ES-I3 (cell line): ENCODE data around the gene DDR2.
"Not testable (repeated sequence)": the region's sequence is repeated elsewhere in the genome, so short reads cannot be mapped to it uniquely, and the experiment has no call there.

Experiments
- H3K36me3 ChIP-seq: 2 replicates; pipeline ENCODE4 v1.6.1; 2013; ENCODE audit warnings: mild to moderate bottlenecking, low read length, control low read depth, moderate library complexity; ENCODE audit not compliant: insufficient read depth
- H3K4me1 ChIP-seq: 2 replicates; pipeline ENCODE4 v1.6.1; 2013; ENCODE audit warnings: mild to moderate bottlenecking, control low read depth, low read length; ENCODE audit not compliant: insufficient read depth
- H3K9ac ChIP-seq: 2 replicates; pipeline ENCODE4 v1.6.1; 2013; ENCODE audit warnings: low read depth, mild to moderate bottlenecking, low read length, moderate library complexity
- H3K9me3 ChIP-seq: 2 replicates; pipeline ENCODE4 v1.6.1; 2013; ENCODE audit warnings: mild to moderate bottlenecking, low read length, moderate library complexity; ENCODE audit not compliant: control insufficient read depth, insufficient read depth

Gene DDR2

GRCh38 chr1:162722036-162722435 lies 89.8 kb downstream of the DDR2 start:
- Histone ChIP-seq H3K4me1 (no peaks in the 10 kb centered on the region), H3K36me3 (no peaks in the 10 kb centered on the region), H3K9ac (no peak overlapping the region), H3K9me3 (no peaks in the 10 kb centered on the region)

GRCh38 chr1:162724583-162725120 lies 92.4 kb downstream of the DDR2 start:
- Histone ChIP-seq H3K9me3 (no peaks in the 10 kb centered on the region), H3K9ac (no peak overlapping the region), H3K36me3 (no peaks in the 10 kb centered on the region), H3K4me1 (no peaks in the 10 kb centered on the region)

GRCh38 chr1:162725301-162725837 lies 93.1 kb downstream of the DDR2 start:
- no peak overlapping the region for H3K9ac ChIP-seq
- H3K9me3 ChIP-seq: no peaks in the 10 kb centered on the region
- H3K36me3 ChIP-seq: no peaks in the 10 kb centered on the region
- no peaks in the 10 kb centered on the region for H3K4me1 ChIP-seq

GRCh38 chr1:162726555-162726954 lies 94.3 kb downstream of the DDR2 start:
- Histone ChIP-seq H3K36me3 (no peaks in the 10 kb centered on the region), H3K9me3 (no peaks in the 10 kb centered on the region), H3K4me1 (no peaks in the 10 kb centered on the region), H3K9ac (no peak overlapping the region)

GRCh38 chr1:162727493-162727892 lies 95.2 kb downstream of the DDR2 start:
- not testable (repeated sequence) for H3K9me3 ChIP-seq, H3K9ac ChIP-seq, H3K36me3 ChIP-seq, H3K4me1 ChIP-seq

GRCh38 chr1:162728573-162728972 lies 96.3 kb downstream of the DDR2 start:
- H3K36me3 ChIP-seq: no peaks in the 10 kb centered on the region
- H3K4me1 ChIP-seq: no peaks in the 10 kb centered on the region
- H3K9me3 ChIP-seq: no peaks in the 10 kb centered on the region
- H3K9ac ChIP-seq: no peak overlapping the region

GRCh38 chr1:162729195-162729774 lies 97.0 kb downstream of the DDR2 start:
- H3K9ac ChIP-seq, H3K4me1 ChIP-seq, H3K9me3 ChIP-seq, H3K36me3 ChIP-seq: not testable (repeated sequence)

GRCh38 chr1:162732094-162732493 lies 99.8 kb downstream of the DDR2 start:
- no peaks in the 10 kb centered on the region for H3K9me3 ChIP-seq
- H3K9ac ChIP-seq: no peak overlapping the region
- H3K4me1 ChIP-seq: no peaks in the 10 kb centered on the region
- H3K36me3 ChIP-seq: no peaks in the 10 kb centered on the region

GRCh38 chr1:162732566-162733335 lies 100.5 kb downstream of the DDR2 start:
- no peaks in the 10 kb centered on the region for H3K4me1 ChIP-seq
- no peaks in the 10 kb centered on the region for H3K9me3 ChIP-seq
- H3K36me3 ChIP-seq: no peaks in the 10 kb centered on the region
- H3K9ac ChIP-seq: no peak overlapping the region

- Histone ChIP-seq H3K36me3 (no peaks in the 10 kb centered on the region), H3K9ac (no peak overlapping the region), H3K9me3 (no peaks in the 10 kb centered on the region), H3K4me1 (no peaks in the 10 kb centered on the region)
These were observed 101.0 kb downstream of the DDR2 start for GRCh38 chr1:162733336-162733590.

GRCh38 chr1:162734047-162734446 lies 101.8 kb downstream of the DDR2 start:
- no peaks in the 10 kb centered on the region for H3K36me3 ChIP-seq
- H3K4me1 ChIP-seq: no peaks in the 10 kb centered on the region
- no peak overlapping the region for H3K9ac ChIP-seq
- no peaks in the 10 kb centered on the region for H3K9me3 ChIP-seq

GRCh38 chr1:162736184-162736583 lies 103.9 kb downstream of the DDR2 start:
- no peaks in the 10 kb centered on the region for H3K36me3 ChIP-seq
- H3K9ac ChIP-seq: no peak overlapping the region
- H3K4me1 ChIP-seq: no peaks in the 10 kb centered on the region

GRCh38 chr1:162736633-162737067 lies 104.4 kb downstream of the DDR2 start:
- no peaks in the 10 kb centered on the region for H3K4me1 ChIP-seq
- H3K36me3 ChIP-seq: no peaks in the 10 kb centered on the region
- no peaks in the 10 kb centered on the region for H3K9me3 ChIP-seq
- no peak overlapping the region for H3K9ac ChIP-seq

More at GRCh38 chr1:162736184-162736583, 103.9 kb downstream of the DDR2 start:
- no peaks in the 10 kb centered on the region for H3K9me3 ChIP-seq

- Histone ChIP-seq H3K9me3 (peaks cover 5% of the 10 kb centered on the region; the same call in 1 of the 2 replicates), H3K4me1 (no peaks in the 10 kb centered on the region), H3K36me3 (no peaks in the 10 kb centered on the region), H3K9ac (no peak overlapping the region)
These were observed 108.5 kb downstream of the DDR2 start for GRCh38 chr1:162740755-162741154.

GRCh38 chr1:162741574-162741973 lies 109.3 kb downstream of the DDR2 start:
- Histone ChIP-seq H3K9ac (no peak overlapping the region), H3K36me3 (no peaks in the 10 kb centered on the region), H3K9me3 (peaks cover 8% of the 10 kb centered on the region), H3K4me1 (no peaks in the 10 kb centered on the region)
